T47D (cell line): ENCODE results near the gene SUN1.
A peak's percentile ranks its signal among the peaks of the same experiment; 100 is the strongest.

Experiments
- DNase-seq, 2 experiments: peaks; one replicate each; pipeline versions ENCODE4 v3.0.0 to v3.0.0-alpha.2; 2011 to 2012; ENCODE audit warnings: low read depth in 1 of 2, low spot score in 1 of 2
- JUND ChIP-seq: IDR thresholded peaks from 2 replicates; pipeline ENCODE4 v1.6.1; 2012; ENCODE audit warnings: low read depth
- in situ Hi-C: cut with HindIII; loops from 2 replicates; pipeline ENCODE4 v1.10.0; 2016; ENCODE audit warnings: low sequenced_read_pairs, low pct_unique_long_range_greater_than_20kb

The SUN1 gene

GRCh38 chr7:816751-817671, 15.3 kb upstream of the SUN1 start:
- in situ Hi-C loops = no loop called here
- no peak for TF ChIP-seq JUND
- DNase-seq = peak; percentile 36 to 39

DNA sequence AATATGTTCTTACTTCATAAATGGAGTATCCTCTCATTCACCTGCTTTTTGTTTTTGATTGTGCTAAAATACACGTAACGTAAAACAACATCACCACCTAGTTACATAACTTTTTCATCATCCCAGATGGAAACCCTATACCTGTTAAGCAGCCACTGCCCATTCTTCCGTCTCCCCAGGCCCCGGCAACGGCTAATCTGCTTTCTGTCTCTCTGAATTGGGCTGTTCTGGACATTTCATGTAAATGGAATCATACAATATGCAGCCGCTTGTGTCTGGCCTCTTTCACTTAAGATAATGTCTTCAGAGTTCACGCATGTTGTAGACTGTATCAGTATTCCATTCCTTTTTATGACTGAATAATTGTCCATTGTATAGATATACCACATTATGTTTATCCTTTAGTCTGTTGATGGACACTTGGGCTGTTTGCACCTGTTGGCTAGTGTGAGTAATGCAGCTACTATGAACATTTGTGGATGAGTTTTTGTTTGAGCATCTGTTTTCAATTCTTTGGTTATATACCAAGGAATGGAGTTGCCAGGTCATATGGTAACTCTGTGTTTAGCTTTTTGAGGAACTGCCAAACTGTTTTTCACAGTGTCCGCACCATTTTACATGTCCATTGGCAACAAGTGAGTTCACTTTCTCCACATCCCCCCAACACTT, 14.1 kb upstream of the SUN1 start:
- TF ChIP-seq JUND = no peak
- peak in 1 of 2 experiments; percentile 75 for DNase-seq

GRCh38 chr7:820341-820740, 11.9 kb upstream of the SUN1 start:
- in situ Hi-C loops = no loop called here
- no peak for TF ChIP-seq JUND
- no peak for DNase-seq

More for the DNA sequence above, 14.1 kb upstream of the SUN1 start:
- in situ Hi-C loops = no loop called here

GRCh38 chr7:821688-822087, 10.6 kb upstream of the SUN1 start:
- DNase-seq = peak in 1 of 2 experiments; percentile 58
- TF ChIP-seq JUND = no peak
- in situ Hi-C loops = no loop called here

DNA sequence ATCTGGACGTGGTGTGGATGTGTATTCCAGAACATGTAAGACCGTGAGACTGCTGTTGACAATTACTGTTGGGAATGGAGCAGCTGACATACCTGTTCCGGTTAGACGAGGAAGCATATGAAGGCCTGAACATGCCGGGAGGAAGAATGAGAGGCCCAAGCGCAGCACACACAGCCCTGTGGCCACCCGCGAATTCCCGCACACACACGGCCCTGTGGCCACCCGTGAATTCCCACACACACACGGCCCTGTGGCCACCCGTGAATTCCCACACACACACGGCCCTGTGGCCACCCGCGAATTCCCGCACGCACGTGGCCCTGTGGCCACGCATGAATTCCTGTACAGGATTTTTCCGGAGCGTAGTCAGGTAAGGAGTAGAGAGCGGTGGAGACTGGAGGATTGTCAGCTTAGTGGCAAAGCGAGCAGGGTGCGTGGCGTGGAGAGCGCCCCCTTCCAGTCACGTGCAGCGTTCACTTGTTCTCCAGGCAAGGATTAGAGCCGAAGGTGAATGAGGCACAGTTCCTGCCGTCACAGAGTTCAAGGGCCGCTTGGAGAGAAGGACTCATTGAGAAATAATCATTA, 9.5 kb upstream of the SUN1 start:
- TF ChIP-seq JUND = no peak
- DNase-seq = no peak
- in situ Hi-C loops = no loop called here

DNA sequence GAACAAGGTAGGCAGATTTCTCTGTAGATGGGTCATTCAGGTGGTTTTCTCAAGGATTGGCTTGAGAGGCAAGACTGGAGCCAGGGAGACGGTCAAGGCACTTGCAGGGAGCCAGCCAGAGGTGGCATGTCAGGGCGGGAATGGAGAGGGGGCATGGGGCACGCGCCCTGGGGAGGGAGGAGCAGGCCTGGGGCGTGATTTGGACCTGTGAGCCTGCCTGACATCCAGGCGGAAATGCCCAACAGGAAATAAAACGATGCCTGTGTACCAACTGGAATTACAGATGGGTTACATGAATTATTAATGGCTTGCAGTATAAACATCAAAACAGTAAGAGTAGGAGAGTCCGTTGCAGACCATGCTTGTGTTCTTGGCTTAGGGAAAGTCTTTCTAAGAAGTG, 8.6 kb upstream of the SUN1 start:
- in situ Hi-C loops = no loop called here
- no peak for DNase-seq
- TF ChIP-seq JUND = no peak

DNA sequence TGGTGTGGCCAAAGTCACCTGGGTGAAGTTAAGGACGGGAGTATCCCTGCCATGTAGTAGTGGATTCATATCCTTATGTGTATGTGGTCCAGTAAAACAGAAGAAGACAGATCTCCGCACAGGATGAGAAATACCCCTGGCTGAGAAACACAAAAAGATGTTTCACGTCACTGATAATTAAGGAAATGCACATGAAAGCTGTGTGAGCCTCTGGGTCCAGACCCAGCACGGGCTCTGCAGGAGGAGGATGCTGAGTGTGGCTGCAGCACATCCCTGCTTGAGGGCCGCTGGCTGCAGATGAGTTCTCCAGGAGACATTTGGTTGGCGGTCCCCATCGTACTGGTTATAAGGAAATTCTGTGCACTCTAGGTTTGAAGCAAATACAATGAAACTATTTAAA, 8.2 kb upstream of the SUN1 start:
- no peak for TF ChIP-seq JUND
- no peak for DNase-seq
- in situ Hi-C loops = no loop called here

- DNase-seq = no peak
- in situ Hi-C loops = no loop called here
- no peak for TF ChIP-seq JUND
These were observed 7.6 kb upstream of the SUN1 start for GRCh38 chr7:824664-825063.

DNA sequence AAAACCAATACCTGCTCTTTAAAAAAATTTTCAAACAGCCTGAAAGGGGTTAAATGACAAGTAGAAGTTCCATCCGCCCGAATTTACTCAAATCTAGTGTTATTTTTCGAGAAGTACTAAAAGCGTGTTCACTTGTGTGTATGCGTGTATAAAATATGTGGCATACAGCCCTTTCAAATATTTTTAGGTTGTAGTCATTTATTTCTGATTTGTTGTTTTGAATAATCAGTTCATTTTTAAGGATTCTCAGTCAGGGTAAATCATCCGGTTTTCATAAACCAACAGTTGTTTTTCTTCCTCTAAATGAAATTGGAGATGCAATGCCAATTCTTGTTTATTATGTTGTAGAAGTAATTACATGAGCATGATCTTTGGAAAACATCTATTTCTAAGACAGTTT, 6.9 kb upstream of the SUN1 start:
- TF ChIP-seq JUND = no peak
- no peak for DNase-seq
- in situ Hi-C loops = no loop called here

GRCh38 chr7:826230-826917, 5.9 kb upstream of the SUN1 start:
- TF ChIP-seq JUND = no peak
- in situ Hi-C loops = no loop called here
- no peak for DNase-seq

- DNase-seq = no peak
- in situ Hi-C loops = no loop called here
- no peak for TF ChIP-seq JUND
These were observed 3.3 kb upstream of the SUN1 start for GRCh38 chr7:828793-829561.

DNA sequence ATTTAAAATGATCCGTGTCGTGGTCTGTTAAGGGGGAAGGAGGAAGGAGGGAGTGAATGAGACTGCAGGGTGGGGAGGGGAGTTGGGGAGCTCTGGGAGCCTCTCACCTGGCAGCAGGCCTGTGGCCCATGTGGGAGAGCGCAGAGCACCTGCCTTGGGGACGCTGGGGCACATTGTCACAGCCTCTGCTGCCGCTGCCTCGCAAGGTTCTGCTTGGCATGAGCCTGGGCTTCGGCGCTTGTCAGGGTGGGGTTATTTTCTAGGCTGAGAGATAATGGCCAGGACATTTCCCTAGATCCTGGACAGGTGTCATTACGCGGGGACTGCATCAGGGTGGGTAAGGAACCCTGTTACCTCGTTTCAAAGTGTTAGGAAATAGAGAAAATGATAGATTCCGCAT, 2.2 kb upstream of the SUN1 start:
- no peak for DNase-seq
- in situ Hi-C loops = no loop called here
- no peak for TF ChIP-seq JUND
